Tibial artery (tissue), 4 donors: ENCODE results near the gene SLC24A4.

Source experiments
- DNase-seq, 2 donors: peaks; one replicate each; pipeline ENCODE4 v3.0.0-alpha.2; 2019
- H3K27ac ChIP-seq, 2 donors: fragments of 200-600 bp; sonication (generic) in 1 of 2; 1 replicate in 1 of 2; 2 replicates in 1 of 2; pipeline ENCODE4 v1.5.1; 2018 to 2019; ENCODE audit warnings: mild to moderate bottlenecking in 1 of 2
- H3K27me3 ChIP-seq, 2 donors: fragments of 200-600 bp; sonication (generic) in 1 of 2; one replicate each; pipeline versions ENCODE4 v1.5.1 to v1.6.0; 2016 to 2019
- H3K36me3 ChIP-seq, 3 donors: fragments of 200-600 bp; sonication (generic) in 2 of 3; one replicate each; pipeline ENCODE4 v1.5.1; 2016 to 2019; ENCODE audit warnings: mild to moderate bottlenecking in 2 of 3
- H3K4me1 ChIP-seq, 4 donors: fragments of 200-600 bp; sonication (generic) in 2 of 4; 1 replicate in 3 of 4; 2 replicates in 1 of 4; pipeline ENCODE4 v1.5.1; 2016 to 2019
- H3K4me3 ChIP-seq, 2 donors: fragments of 200-600 bp; sonication (generic) in 1 of 2; 1 replicate in 1 of 2; 2 replicates in 1 of 2; pipeline ENCODE4 v1.5.1; 2018 to 2019; ENCODE audit warnings: mild to moderate bottlenecking in 2 of 2
- H3K9me3 ChIP-seq, 3 donors: fragments of 200-600 bp; sonication (generic) in 1 of 3; one replicate each; pipeline ENCODE4 v1.5.1; 2016 to 2019
- CTCF ChIP-seq, 2 experiments: fragments of 200-600 bp in 1 of 2; fragments of 450-650 bp in 1 of 2; IDR thresholded peaks; one replicate each; pipeline ENCODE4 v1.5.1; 2017 to 2019; ENCODE audit warnings: antibody characterized with exemption in 2 of 2, mild to moderate bottlenecking in 1 of 2, moderate library complexity in 1 of 2
- intact Hi-C: fragments of 100-400 bp; cut with DNase I; formaldehyde crosslinking; loops from one replicate; pipeline ENCODE4 v1.15.0; 2023; ENCODE audit warnings: low total_unique reads

The SLC24A4 gene

DNA sequence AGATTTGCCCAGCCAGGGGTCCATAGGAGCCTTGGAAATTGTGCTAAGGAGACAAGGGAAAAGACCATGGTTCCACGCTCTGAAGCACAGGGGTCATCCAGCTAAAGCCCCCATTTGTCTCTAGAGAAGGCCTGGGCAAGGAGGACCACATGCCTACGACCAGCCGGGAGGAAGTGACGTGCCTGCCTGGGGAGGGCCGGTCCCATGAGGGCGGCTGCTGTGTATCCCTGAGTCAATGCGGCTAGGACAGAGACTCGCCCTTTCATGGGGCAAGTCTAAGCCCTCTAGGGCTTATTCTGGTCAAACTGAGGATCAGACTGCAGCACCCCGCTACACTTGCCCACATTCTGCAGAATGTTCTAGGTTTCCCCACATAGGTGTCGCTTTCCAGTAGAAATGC lies 170.1 kb downstream of the SLC24A4 start:
- H3K36me3 ChIP-seq, result no peaks in the 10 kb centered on the region
- no peak for DNase-seq
- TF ChIP-seq CTCF (IDR thresholded peaks at IDR 0.05), result no peak
- no peaks in the 10 kb centered on the region for H3K4me1 ChIP-seq
- no peaks in the 10 kb centered on the region for H3K27me3 ChIP-seq
- H3K27ac ChIP-seq, result no peak overlapping the region
- intact Hi-C loops, result no loop called here
- no peaks in the 10 kb centered on the region for H3K9me3 ChIP-seq
- H3K4me3 ChIP-seq, result no peak overlapping the region

DNA sequence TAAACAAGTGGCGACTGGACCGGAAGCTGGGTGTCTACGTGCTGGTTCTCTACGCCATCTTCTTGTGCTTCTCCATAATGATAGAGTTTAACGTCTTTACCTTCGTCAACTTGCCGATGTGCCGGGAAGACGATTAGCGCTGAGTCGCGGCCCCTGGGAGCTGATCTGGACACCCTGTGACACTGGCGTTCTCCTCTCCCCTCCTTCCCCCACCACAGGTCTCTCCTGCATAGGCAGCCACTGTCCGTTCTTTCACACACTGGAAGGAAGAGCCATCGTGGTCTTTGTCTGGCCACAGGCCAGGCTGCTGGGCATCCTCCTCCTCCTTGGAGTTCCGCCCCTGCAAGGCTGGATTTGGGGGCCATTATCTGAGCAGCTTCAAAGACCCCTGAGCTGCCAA lies 170.5 kb downstream of the SLC24A4 start:
- no peak for TF ChIP-seq CTCF (IDR thresholded peaks at IDR 0.05)
- DNase-seq, result no peak
- Histone ChIP-seq H3K9me3 (no peaks in the 10 kb centered on the region), H3K36me3 (no peaks in the 10 kb centered on the region), H3K4me1 (no peaks in the 10 kb centered on the region), H3K27me3 (no peaks in the 10 kb centered on the region), H3K4me3 (no peak overlapping the region), H3K27ac (no peak overlapping the region)
- intact Hi-C loops, result no loop called here

- no peaks in the 10 kb centered on the region for H3K36me3 ChIP-seq
- no peaks in the 10 kb centered on the region for H3K27me3 ChIP-seq
- H3K4me1 ChIP-seq, result no peaks in the 10 kb centered on the region
- no peak overlapping the region for H3K27ac ChIP-seq
- no peaks in the 10 kb centered on the region for H3K9me3 ChIP-seq
- no peak for DNase-seq
- TF ChIP-seq CTCF (IDR thresholded peaks at IDR 0.05), result no peak
- intact Hi-C loops, result no loop called here
- no peak overlapping the region for H3K4me3 ChIP-seq
Measured at GRCh38 chr14:92494512-92494911, 171.5 kb downstream of the SLC24A4 start.

- intact Hi-C loops, result no loop called here
- TF ChIP-seq CTCF (IDR thresholded peaks at IDR 0.05), result no peak
Measured at GRCh38 chr14:92495027-92495426, 172.1 kb downstream of the SLC24A4 start.

DNA sequence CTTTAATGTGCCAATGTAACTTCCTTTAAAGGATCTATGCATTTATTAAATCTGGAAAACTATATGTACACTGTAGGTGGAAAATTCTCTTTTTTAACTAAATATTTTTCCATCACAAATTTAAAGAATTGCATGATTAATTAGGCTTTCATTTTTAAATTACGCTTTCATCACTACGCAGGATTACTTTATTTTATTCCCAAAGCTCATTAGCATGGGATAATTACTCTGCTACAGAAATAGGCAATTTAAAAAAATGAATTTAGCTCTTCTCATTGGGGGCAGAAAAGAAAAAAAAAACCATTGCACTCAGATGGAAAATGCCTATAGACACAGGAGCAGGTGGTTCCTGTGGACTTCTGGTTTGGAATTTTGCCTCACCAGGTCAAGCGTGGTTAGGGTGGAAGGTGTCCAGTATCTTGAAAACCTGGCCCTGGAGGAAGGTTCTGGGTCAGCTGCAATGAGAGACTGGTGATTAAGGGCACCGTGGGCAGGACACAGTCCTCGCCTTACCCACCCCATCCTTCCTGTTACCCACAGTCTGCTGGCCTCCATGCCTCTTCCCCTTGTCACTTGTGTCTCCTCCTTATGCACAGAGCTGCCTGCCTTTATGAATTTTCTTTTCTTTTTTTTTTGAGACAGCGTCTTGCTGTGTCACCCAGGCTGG lies 173.4 kb downstream of the SLC24A4 start:
- no peak overlapping the region for H3K27ac ChIP-seq
- no peaks in the 10 kb centered on the region for H3K27me3 ChIP-seq
- no peak for DNase-seq
- intact Hi-C loops, result no loop called here
- H3K9me3 ChIP-seq, result no peaks in the 10 kb centered on the region
- no peak overlapping the region for H3K4me3 ChIP-seq
- TF ChIP-seq CTCF (IDR thresholded peaks at IDR 0.05), result no peak
- H3K36me3 ChIP-seq, result no peaks in the 10 kb centered on the region
- H3K4me1 ChIP-seq, result no peaks in the 10 kb centered on the region

More at GRCh38 chr14:92495027-92495426, 172.1 kb downstream of the SLC24A4 start:
- Histone ChIP-seq H3K9me3 (no peaks in the 10 kb centered on the region), H3K27me3 (no peaks in the 10 kb centered on the region), H3K4me1 (no peaks in the 10 kb centered on the region), H3K4me3 (no peak overlapping the region), H3K27ac (no peak overlapping the region), H3K36me3 (no peaks in the 10 kb centered on the region)
- peak in 1 of 2 donors; percentile 42 for DNase-seq

GRCh38 chr14:92497391-92497790 lies 174.4 kb downstream of the SLC24A4 start:
- intact Hi-C loops, result no loop called here
- no peak for TF ChIP-seq CTCF (IDR thresholded peaks at IDR 0.05)
- no peaks in the 10 kb centered on the region for H3K9me3 ChIP-seq
- no peak for DNase-seq
- no peak overlapping the region for H3K4me3 ChIP-seq
- H3K27ac ChIP-seq, result no peak overlapping the region
- no peaks in the 10 kb centered on the region for H3K4me1 ChIP-seq
- no peaks in the 10 kb centered on the region for H3K27me3 ChIP-seq
- H3K36me3 ChIP-seq, result no peaks in the 10 kb centered on the region
